Dermis blood vessel endothelial cell (primary cell): ENCODE data around the gene PPP1R12B. TPM values are rescaled to one million over a fixed set of nuclear protein-coding genes. Genes with fewer than 3 reads are reported as not detected.
"Not testable (repeated sequence)": the region's sequence is repeated elsewhere in the genome, so short reads cannot be mapped to it uniquely, and the experiment has no call there.

Experiments
- DNase-seq: peaks from one replicate; pipeline ENCODE4 v3.0.0; 2010
- total RNA-seq: library from RNA; depleted of rRNA; stranded (reverse); fragments of >200 nt; gene quantifications from 2 replicates; pipeline ENCODE4 v1.2.3, GENCODE V29; 2014

PPP1R12B gene
- total RNA-seq, 1 donor from 2014 or later = 15.8 TPM

DNA sequence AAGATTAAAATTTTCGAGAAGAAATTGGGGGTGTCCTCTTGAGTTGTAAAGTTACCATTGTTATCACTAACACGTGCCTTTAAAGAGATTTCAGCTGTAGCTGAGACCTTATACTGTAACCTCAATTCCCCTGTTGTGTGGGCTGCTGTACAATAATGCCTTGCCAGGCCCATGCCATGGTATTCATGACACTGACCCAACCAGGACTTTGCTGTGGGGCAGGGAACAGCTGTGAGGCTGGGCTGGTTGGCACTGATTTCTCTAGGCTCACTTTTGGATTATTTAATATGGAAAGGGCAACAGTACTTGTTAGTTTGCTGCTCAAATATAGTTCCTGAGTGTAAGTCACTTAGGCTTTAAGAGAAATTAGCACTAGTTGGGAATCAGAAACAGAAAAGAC lies 54.9 kb downstream of the PPP1R12B start:
- DNase-seq = not testable (repeated sequence)

DNA sequence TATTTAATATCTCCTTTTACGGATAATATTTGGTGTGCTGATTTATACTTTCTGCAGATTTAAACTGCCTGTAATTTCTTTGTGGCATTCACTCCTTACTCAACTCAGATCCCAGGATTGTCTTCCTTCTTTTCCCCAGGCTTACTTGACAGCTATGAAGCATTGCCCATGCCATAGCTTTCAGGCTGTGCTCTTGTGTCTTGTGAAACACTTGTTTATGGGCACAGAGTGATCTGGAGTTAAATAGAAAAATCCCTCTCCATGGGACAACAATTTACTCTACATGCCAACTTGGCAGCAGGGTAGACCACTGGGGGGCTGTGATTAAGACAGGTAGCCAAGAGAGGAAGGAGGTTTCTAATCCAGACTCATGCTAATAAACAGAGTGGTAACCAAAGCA lies 57.4 kb downstream of the PPP1R12B start:
- no peak for DNase-seq

DNA sequence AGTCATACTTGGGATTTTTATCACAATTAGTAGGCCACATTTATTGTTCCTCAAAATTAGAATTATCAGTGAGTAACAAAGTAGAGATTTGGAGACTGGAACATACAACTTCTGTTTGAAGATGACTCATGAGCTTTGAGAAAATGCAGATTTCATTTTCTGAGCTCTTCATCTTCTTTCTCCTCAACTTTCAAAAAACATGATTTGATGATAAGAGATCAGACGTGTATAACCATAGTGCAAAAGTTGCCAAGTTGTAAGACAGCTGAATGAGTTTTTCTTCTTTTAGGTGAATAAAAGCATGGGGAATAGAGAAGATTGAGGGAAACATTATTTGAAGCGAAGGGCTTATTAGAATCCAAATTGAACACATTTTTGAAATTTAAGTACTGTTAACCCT lies 58.4 kb downstream of the PPP1R12B start:
- not testable (repeated sequence) for DNase-seq

DNA sequence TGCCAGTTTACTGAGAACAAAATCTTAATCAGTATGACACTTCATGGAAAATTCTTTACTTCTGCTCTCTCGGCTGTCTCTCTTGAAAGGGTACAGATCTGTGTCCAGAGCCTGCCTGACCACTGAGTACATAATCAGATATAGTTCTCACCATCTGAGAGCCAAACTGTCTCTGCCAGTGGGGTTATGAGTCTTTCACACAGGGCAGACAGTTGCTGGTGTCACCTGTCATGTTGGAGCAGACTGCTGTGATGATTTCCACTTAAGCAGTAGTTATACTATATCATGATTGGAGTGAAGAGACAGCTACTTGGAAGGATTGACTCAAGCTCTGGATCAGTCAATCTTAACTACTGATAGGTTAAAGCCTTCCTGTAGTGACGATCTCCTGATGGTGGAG lies 58.9 kb downstream of the PPP1R12B start:
- not testable (repeated sequence) for DNase-seq

DNA sequence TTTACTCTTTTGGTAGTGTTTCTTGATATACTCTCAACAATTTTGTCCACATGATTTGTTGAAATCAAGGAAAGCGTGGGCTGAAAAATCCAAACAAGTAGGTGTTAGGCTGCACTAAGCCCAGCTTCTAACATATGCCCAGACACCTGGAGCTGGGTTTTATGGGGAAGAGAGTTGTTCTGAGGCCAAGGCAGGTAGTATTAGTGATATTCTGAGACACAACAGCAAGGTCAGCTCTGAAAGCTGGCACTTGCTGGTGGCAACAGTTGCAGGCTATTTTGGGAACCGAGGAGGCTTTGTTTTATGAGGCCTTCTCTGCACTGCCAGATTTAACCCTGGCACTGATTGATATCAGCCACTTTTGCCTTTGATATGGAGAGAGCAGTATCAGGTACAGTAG lies 61.8 kb downstream of the PPP1R12B start:
- DNase-seq = not testable (repeated sequence)

DNA sequence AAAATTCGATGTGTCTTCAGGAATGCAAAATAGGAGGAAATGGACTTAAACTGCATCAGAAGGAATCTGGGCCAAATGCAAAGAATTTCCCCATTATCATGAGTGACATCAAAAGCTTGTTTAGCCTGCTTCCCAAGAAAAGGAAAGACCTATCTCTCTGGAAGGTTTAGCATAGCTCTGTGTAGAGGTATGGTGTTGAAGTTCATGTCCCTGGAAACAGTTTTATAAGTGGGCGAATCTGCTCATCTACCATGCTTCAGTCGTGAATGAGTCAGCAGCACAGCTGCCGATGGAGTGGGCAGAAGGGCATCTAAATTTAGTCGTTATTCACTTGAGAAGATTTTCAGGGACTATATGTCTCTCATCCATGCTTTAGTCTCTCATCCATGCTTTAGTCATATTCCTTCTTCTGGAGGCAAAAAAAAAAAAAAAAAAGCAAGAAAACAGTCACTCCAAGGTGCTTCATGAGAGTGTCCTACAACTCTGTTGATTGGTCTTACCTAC lies 62.4 kb downstream of the PPP1R12B start:
- peak; percentile 4 for DNase-seq

DNA sequence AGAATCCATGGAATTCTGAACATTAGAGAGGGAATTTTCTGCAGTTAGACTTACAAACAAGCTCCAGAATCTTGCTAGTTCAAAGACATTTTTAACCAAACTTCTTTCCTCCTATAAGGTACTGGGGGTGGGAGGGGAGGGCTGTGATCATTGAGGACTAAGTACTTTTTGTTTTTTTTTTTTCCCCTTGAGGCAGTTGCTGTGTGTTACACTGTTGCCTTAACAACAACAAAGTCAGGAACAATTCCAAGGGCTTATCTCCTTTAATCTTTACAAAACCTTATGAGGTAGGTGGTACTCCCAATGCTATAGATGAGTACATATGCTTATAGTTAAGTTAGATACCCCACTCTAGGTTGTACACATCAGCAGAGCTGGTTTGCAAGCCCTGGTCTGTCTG lies 62.9 kb downstream of the PPP1R12B start:
- no peak for DNase-seq

DNA sequence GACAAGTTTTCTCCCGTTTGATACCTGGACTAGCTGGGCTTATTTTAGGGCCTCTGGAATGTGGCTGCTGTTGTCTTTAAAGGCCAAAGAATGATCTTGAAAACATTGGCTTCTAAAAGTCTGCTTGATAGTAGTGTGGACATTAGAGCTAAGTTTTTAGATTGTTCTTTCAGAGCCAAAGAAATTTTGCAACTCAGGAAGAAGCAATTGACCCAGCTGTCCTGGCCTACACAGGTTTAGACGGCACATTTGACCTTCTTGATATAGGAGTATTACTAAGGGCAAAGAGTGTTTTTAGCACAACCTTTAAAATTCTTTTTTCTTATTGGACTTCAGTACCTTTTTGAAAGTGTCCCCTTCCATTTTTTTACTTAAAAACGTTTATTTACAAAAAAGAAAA lies 63.9 kb downstream of the PPP1R12B start:
- not testable (repeated sequence) for DNase-seq

DNA sequence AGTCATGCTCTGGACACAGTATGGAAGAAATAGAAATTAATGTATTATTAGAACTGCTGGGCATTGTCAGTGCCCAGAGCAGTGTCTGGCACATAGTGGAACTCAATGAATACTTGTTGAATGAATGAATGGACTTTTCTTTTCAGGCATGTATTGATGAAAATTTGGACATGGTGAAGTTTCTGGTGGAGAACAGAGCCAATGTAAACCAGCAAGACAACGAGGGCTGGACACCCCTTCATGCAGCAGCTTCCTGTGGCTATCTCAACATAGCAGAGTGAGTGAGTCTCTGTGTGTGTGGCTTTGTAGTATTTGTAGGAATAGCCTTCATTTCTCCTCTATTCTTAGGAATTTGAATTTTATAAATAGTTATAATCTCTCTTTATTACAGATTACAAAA lies 68.1 kb downstream of the PPP1R12B start:
- no peak for DNase-seq

DNA sequence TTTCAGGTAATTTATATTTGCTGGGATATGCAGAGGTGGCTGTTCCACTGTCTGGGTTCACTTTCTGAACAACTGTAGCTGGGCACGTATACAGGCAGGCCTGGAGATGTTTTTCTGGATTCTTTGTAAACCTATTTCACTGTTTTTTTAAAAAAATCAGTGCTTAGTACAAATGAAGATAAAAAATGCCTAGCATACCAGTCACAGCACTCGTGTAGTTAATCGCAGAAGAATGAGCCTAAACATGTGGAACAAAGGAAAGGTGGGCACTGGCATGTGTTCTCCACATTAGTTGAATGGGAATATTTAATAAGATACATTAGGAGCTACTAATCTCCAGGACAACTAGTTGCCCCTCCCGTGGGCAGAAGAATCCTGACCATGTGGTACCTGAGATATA lies 68.6 kb downstream of the PPP1R12B start:
- not testable (repeated sequence) for DNase-seq

DNA sequence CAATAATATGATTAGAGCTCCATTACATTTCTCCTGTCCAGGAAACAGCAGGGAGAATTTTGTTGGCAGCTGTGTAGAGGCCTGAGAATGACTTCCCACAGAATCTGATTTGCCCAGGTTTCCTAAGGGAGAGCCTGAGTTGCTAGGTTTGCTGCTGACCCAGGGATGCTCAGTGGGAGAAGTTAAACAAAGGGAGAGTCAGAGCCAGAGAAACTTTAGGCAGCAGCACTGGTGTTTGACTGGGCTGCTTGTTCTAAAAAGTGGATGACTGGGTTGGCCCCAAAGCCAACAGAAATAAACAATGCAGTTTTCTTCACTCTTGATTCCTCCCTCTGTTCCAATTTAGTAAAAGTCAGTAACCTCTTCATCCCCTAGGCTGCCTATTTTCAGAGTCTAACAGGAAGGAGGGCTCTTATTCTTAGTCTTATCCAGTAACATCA lies 69.3 kb downstream of the PPP1R12B start:
- peak; percentile 7 for DNase-seq

DNA sequence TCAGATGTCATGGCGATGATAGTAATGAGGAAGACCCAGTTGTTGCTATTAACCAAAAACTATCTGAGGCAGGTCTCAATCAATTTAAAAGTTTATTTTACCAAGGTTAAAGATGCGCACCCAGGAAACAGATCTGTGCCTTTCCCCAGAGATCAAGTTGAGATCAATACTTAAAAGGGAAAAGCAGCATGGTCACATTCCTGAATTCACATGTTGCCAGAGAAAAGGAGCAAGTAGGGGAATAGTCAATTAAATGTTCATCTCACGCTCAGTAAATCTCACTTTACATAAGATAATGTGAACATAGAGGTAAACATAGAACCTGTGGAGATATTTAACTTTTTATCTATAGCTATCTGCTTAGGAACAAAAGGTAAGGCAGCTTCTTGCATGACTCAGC lies 71.2 kb downstream of the PPP1R12B start:
- DNase-seq = not testable (repeated sequence)

DNA sequence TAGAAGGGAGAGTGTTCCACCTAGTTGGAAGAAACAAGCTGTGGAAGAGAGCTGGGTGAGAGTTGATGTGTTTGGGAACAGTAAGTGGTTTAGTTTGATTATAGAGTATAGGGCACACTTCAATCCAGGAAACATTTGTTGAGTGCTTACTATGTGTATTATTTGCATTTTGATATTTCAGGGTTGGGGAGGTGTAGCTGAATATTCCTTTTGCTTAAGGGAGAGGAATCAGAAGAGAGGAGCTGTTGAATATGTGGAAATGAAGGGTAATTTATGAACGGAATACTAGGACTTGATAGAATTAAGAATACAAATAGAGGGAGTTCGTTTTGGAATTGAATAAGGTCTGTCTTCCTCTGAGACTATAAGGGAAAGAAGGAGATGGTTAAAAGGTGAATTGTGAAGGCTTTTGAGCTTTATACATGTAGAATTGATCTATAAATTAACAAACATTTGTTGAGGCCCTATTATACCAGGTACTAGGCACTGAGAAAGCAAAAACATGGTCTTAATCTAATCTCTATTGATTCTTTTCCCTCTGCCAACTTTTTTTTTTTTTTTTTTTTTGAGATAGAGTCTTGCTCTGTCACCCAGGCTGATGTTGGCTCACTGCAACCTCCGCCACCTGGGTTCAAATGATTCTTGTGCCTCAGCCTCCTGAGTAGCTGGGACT lies 72.1 kb downstream of the PPP1R12B start:
- DNase-seq = not testable (repeated sequence)

DNA sequence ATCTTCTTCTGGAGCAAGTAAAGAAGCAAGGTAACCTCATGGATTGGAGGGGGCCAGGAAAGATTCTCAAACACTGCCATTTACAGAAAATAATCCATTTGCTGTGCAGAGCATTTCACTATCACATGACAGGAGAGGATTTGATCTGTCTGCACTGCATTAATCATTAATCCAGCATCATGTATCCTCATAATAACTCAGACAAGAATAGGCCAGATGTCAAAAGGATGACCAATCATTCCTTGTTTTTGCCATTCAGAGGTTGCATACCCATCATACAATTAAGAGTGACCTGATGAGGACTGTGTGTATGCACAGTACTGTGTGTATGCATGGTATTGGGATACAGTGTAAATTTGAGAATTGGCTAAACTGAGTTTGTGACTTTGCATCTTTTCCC lies 74.2 kb downstream of the PPP1R12B start:
- not testable (repeated sequence) for DNase-seq

DNA sequence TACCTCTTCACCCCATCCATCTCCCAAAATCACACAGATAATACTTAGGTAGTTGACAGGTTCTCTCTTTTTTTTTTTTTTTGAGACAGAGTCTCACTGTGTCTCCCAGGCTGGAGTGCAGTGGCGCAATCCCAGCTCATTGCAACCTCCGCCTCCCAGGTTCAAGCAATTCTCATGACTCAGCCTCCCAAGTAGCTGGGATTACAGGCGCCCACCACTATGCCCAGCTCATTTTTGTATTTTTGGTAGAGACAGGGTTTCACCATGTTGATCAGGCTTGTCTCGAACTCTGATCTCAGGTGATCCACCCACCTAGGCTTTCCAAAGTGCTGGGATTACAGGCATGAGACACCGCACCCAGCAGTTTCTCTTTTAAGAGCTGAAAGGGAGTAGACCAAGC lies 75.8 kb downstream of the PPP1R12B start:
- DNase-seq = not testable (repeated sequence)

DNA sequence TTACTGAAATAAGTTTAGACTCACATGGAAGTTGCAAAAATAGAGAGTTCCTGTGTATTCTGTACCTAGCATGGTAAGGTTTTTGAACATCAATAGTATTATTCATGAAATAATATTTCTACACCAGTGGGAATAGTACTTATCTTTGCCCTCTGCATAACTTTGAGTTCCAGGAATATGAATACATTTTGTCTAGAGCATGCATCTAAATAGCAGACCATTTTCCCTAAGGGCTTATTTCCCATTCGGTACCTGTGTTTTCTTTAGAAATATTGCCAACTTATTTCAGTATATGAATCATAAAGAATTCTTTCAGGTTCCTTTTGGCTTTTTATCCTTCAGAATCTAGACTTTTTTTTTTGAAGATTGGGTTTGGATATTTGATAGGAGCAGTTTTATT lies 81.6 kb downstream of the PPP1R12B start:
- DNase-seq = not testable (repeated sequence)

DNA sequence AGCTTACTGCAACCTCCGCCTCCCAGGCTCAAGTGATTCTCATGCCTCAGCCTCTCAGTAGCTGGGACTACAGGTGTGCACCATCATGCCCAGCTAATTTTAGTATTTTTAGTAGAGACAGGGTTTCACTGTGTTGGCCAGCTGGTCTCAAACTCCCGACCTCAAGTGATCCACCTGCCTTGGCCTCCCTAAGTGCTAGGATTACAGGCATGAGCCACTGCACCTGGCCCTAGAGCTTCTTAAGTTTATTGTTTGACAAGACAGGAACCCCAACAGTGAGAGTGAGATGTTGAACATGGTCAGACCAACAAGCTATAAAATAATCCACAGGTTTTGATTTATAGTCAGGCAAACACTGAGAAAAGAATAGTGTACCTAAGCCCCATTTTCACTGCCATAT lies 83.8 kb downstream of the PPP1R12B start:
- DNase-seq = not testable (repeated sequence)

DNA sequence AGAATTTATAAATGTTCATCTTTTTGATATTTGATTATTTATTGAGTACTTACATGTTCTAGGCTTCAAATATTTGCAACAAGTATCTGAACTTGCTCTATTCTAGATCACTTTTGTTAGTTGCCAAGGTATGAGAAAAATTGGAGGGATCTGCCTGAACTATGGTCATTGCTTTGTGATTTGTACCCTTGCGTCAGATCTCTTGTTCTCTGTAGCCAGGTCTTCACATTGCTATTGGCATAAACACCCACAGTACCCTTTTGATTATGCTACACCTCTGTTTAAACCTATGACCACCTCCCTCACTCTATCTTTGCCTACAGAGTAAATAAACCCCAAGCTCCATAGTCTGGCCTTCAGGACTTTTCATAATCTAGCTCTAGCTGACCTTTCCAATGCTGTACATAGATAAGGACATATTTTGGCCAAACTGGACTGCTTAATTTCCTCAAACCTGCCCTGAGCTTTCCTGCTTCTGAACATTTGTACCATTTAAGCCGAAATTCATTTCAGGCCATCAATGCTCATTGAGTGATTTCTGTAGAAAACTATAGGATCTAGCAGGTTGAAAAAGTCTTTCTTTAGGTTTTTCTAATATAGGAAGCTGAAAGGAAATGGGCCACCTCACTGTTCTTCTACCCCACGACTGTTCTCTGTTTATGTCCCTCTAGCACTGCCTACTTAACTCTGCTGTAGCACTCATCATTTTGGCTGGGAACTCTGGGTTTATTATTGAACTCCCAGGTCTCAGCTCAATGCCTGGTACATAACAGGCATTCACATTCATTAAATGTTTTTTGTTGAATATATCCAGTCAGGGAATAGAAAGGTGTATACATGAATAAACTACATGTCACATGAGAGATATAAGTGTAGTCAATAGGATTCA lies 84.9 kb downstream of the PPP1R12B start:
- no peak for DNase-seq

DNA sequence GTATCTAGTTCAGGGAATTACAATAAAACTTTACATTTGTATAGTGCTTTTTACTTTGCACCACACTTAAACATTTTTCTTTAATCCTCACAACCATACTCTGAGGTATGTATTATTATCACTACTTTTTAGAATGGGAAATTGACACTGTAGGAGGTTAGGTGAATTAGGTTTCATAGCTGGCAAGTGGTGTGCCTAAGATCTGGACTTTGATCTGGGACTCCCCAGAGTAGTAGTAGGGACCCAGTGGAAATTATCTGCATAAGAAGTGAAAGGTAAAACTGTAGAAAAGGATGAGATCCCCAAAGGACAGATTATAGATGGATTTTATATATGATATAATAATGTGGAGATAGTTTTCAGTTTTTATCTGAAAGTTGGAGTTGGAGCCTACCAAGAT lies 85.6 kb downstream of the PPP1R12B start:
- DNase-seq = no peak

DNA sequence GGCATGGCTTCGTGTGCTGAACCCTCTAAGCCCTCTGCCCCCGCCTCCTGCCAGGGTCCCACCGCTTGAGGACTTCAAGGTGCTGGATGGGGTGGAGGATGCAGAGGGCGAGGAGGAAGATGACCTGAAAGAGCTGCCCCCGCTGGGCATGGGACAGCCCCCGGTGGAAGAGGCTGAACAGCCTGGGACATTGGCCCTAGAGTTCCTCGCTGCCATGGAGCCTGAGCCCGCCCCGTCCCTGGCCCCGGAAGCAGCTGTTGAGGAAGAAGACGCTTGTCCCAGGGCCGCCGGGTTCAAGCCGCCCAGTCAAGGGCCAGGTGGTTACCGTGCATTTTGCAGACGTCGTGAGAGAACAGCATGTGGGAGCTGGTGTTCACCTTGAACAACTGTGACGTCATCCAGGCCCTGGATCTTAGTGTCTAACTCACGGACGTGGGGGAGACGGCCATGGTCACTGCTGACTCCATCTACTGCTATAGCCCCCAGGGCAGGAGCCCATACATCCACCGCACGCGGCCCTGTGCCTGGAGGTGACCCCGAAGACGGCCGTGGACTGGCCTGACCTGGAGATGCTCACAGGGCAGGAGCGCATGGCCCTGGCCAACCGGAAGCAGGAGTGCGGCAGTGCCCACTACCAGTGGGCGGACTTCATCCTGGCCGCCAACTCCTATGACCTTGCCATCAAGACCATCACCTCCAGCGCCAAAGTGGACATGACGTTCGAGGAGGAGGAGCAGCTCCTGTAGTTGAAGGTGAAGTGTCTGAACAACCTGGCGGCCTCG lies 90.1 kb downstream of the PPP1R12B start:
- no peak for DNase-seq

DNA sequence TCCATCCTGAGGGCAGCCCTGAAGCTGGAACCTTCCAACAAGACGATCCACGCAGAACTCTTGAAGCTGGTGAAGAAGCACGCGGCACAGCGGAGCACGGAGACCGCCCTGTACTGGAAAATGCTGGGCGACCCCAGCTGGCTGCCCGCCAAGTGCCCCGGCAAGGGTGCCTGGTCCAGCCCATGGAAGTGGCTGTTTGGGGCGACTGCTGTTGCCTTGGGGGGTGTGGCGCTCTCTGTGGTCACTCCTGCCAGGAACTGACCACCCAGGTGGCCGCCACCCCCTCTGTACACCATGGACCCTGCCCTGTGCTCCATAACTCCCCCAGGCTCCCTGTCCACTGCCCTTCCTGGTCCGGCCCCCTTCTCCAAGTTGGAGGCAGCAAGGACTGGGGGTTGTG lies 90.8 kb downstream of the PPP1R12B start:
- DNase-seq = no peak

DNA sequence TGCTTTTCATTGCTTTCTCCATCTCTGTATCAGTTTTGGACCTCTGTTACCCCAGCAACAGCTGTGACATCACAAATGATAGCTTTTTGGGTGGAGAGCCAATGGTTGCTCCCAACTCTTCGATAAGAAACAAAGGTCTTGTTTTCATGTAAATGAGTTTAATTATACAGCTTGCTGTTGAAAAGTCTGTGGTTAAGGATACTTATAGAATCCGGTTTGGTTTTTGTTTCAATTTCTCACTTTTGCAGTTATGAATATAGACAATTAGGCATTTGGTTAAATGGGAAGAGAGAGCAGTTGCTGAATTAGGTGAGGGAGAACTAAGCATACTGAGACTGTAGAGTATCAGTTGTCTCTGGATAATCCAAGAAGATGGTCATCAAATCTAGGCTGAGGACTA lies 99.6 kb downstream of the PPP1R12B start:
- not testable (repeated sequence) for DNase-seq

DNA sequence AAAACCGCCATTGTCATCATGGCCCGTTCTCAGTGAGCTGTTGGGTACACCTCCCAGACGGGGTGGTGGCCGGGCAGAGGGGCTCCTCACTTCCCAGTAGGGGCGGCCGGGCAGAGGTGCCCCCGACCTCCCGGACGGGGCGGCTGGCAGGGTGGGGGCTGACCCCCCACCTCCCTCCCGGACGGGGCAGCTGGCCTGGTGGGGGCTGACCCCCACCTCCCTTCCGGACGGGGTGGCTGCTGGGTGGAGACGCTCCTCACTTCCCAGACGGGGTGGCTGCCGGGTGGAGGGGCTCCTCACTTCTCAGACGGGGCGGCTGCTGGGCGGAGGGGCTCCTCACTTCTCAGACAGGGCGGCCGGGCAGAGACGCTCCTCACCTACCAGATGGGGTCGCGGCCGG lies 103.1 kb downstream of the PPP1R12B start:
- not testable (repeated sequence) for DNase-seq
